HepG2 (cell line): ENCODE data around the gene PRKCE. TPM values are rescaled to one million over a fixed set of nuclear protein-coding genes. Genes with fewer than 3 reads are reported as not detected.

Experiments
- ATAC-seq: fragments of 200-7000 bp; cut with Tn5 transposase; 3 replicates; pipeline ENCODE4 v1.9.1; 2020; ENCODE audit warnings: mild to moderate bottlenecking, moderate library complexity
- BruUV-seq: library from RNA; stranded (reverse); fragments of 400-500 nt; replicated peaks from 2 replicates; lab custom pipeline; 2021; lab: Mats Ljungman, UMichigan
- CTCF ChIA-PET: fragments of 300-600 bp; formaldehyde crosslinking; extraction: SDS; loops from one replicate; lab custom pipeline; 2021; ENCODE audit warnings: low total read pairs, inconsistent platforms, low intra/inter-chr PET ratio; lab: Yijun Ruan, JAX
- POLR2A ChIA-PET: fragments of 350-600 bp; sonication (Branson Sonifier 250); formaldehyde crosslinking; loops from one replicate; lab custom pipeline; 2020; ENCODE audit warnings: antibody characterized with exemption, inconsistent platforms; lab: Yijun Ruan, JAX
- DNase-seq: peaks from one replicate; pipeline ENCODE4 v3.0.0-alpha.2; 2015; ENCODE audit warnings: low spot score
- FAIRE-seq: peaks from 3 replicates; lab custom pipeline; 2011; peaks lifted over from hg19 to GRCh38; lab: Jason Lieb, UNC
- H2AFZ ChIP-seq: one replicate; pipeline ENCODE4 v1.6.1; 2011; ENCODE audit warnings: low read length, inconsistent platforms
- H3K27ac ChIP-seq: fragments of 300-600 bp; 3 replicates; pipeline ENCODE4 v1.8.0; 2011; ENCODE audit warnings: mixed run types, mild to moderate bottlenecking, mixed read lengths, low read length, inconsistent platforms; ENCODE audit not compliant: insufficient read depth; ENCODE audit errors: extremely low read length
- H3K27me3 ChIP-seq, 2 experiments: fragments of 200-600 bp in 1 of 2; 2 replicates in 1 of 2; 3 replicates in 1 of 2; pipeline versions ENCODE4 v1.6.0 to v1.8.0; 2011; ENCODE audit warnings: low read length in 2 of 2, mild to moderate bottlenecking in 2 of 2, moderate library complexity in 2 of 2, inconsistent platforms in 1 of 2; ENCODE audit not compliant: insufficient read depth in 2 of 2, control insufficient read depth in 1 of 2
- H3K36me3 ChIP-seq, 2 experiments: fragments of 200-600 bp in 1 of 2; replicated peaks in 1 of 2; 2 replicates in 1 of 2; 3 replicates in 1 of 2; pipeline versions ENCODE4 v1.5.1 to v1.8.0; 2011; ENCODE audit warnings: low read length in 2 of 2, inconsistent platforms in 1 of 2; ENCODE audit not compliant: insufficient read depth in 2 of 2, control insufficient read depth in 1 of 2
- H3K4me1 ChIP-seq: 2 replicates; pipeline ENCODE4 v1.5.1; 2012; ENCODE audit warnings: low read length, inconsistent platforms; ENCODE audit not compliant: insufficient read depth
- H3K4me2 ChIP-seq: 2 replicates; pipeline ENCODE4 v1.6.0; 2011; ENCODE audit warnings: low read depth, low read length, inconsistent platforms
- H3K4me3 ChIP-seq, 3 experiments: fragments of 200-600 bp in 1 of 3; sonication (generic), shearing (Covaris generic) in 1 of 3; replicated peaks in 1 of 3; 2 replicates each; pipeline ENCODE4 v1.5.1; 2011 to 2016; ENCODE audit warnings: low read length in 3 of 3, inconsistent platforms in 2 of 3, low read depth in 2 of 3, mild to moderate bottlenecking in 2 of 3, control low read depth in 1 of 3, mixed read lengths in 1 of 3; ENCODE audit not compliant: insufficient read depth in 1 of 3
- H3K79me2 ChIP-seq: one replicate; pipeline ENCODE4 v1.6.1; 2011; ENCODE audit warnings: low read length, inconsistent platforms; ENCODE audit not compliant: insufficient read depth
- H3K9ac ChIP-seq: 2 replicates; pipeline ENCODE4 v1.6.0; 2011; ENCODE audit warnings: mild to moderate bottlenecking, low read depth, low read length, inconsistent platforms; ENCODE audit not compliant: insufficient read depth
- H3K9me3 ChIP-seq: 2 replicates; pipeline ENCODE4 v1.5.1; 2012; ENCODE audit warnings: mild to moderate bottlenecking, low read length
- H4K20me1 ChIP-seq: 2 replicates; pipeline ENCODE4 v1.6.0; 2011; ENCODE audit warnings: inconsistent platforms, mild to moderate bottlenecking, low read length, moderate library complexity; ENCODE audit not compliant: insufficient read depth
- MBD4 ChIP-seq: IDR thresholded peaks from 2 replicates; pipeline ENCODE4 v1.6.1; 2012; ENCODE audit warnings: low read length, inconsistent platforms, borderline replicate concordance
- NR1H2 ChIP-seq: sonication (generic); formaldehyde crosslinking; IDR thresholded peaks from 2 replicates; pipeline ENCODE4 v1.8.1; 2022; ENCODE audit warnings: low read depth, missing genetic modification reagents, borderline replicate concordance
- PPARG ChIP-seq: conservative IDR thresholded peaks from 2 replicates; pipeline ENCODE4 v1.6.1; 2016; ENCODE audit warnings: missing biosample characterization, missing genetic modification reagents
- PREB ChIP-seq: sonication (generic); formaldehyde crosslinking; IDR thresholded peaks from 2 replicates; pipeline ENCODE4 v1.4.0; 2020; ENCODE audit warnings: missing genetic modification reagents
- RFX3 ChIP-seq: IDR thresholded peaks from 2 replicates; pipeline ENCODE4 v1.6.1; 2016; ENCODE audit warnings: missing biosample characterization, missing genetic modification reagents
- RFXANK ChIP-seq: IDR thresholded peaks from 2 replicates; pipeline ENCODE4 v1.6.1; 2016
- RFXAP ChIP-seq: sonication (generic); formaldehyde crosslinking; IDR thresholded peaks from 2 replicates; pipeline ENCODE4 v1.4.0; 2020; ENCODE audit warnings: missing genetic modification reagents, borderline replicate concordance
- RORA ChIP-seq: sonication (generic); formaldehyde crosslinking; IDR thresholded peaks from 2 replicates; pipeline ENCODE4 v1.5.0; 2020; ENCODE audit warnings: mild to moderate bottlenecking, missing genetic modification reagents, moderate library complexity
- SALL2 ChIP-seq: sonication (generic); formaldehyde crosslinking; IDR thresholded peaks from 2 replicates; pipeline ENCODE4 v1.8.1; 2023; ENCODE audit warnings: mild to moderate bottlenecking, missing genetic modification reagents, inconsistent platforms
- THAP9 ChIP-seq: sonication (generic); formaldehyde crosslinking; IDR thresholded peaks from 2 replicates; pipeline ENCODE4; 2020; ENCODE audit warnings: missing genetic modification reagents, mild to moderate bottlenecking, borderline replicate concordance
- ZMYM2 ChIP-seq: sonication (generic); formaldehyde crosslinking; IDR thresholded peaks from 2 replicates; pipeline ENCODE4 v1.8.0; 2022; ENCODE audit warnings: mild to moderate bottlenecking, missing genetic modification reagents
- ZNF607 ChIP-seq: sonication (generic); formaldehyde crosslinking; IDR thresholded peaks from 2 replicates; pipeline ENCODE4 v1.5.1; 2020; ENCODE audit warnings: missing genetic modification reagents, mild to moderate bottlenecking, borderline replicate concordance
- ZNF772 ChIP-seq: sonication (generic); formaldehyde crosslinking; IDR thresholded peaks from 2 replicates; pipeline ENCODE4 v1.5.0; 2020; ENCODE audit warnings: mild to moderate bottlenecking, missing genetic modification reagents
- WGBS: methylation state at CpG from one replicate; pipeline ENCODE4 v1.1.6; 2017; ENCODE audit warnings: low lambda C conversion rate; 5-methylcytosine and 5-hydroxymethylcytosine counted together
- in situ Hi-C: cut with HindIII; loops from 2 replicates; pipeline ENCODE4 v1.10.0; 2017; ENCODE audit warnings: low pct_unique_long_range_greater_than_20kb; ENCODE audit not compliant: extremely low pct_ligation_motif_present
- intact Hi-C: fragments of 100-400 bp; cut with micrococcal nuclease; formaldehyde crosslinking; loops from one replicate; pipeline ENCODE4 v1.10.0; 2022; ENCODE audit not compliant: unreplicated experiment
- polyA plus RNA-seq, 8 experiments: library from polyadenylated mRNA; depleted of rRNA in 3 of 8; stranded (reverse) in 7 of 8; unstranded in 1 of 8; fragments of >200 nt; fragmentation: Illumina TruSeq in 4 of 8; extraction: Trizol in 4 of 8; gene quantifications; 2 replicates each; pipeline versions ENCODE4 v1.2.1 to v1.2.3, GENCODE V29; 2011 to 2016; ENCODE audit warnings: low read depth in 4 of 8, missing spikeins in 1 of 8, mixed read lengths in 1 of 8; ENCODE audit not compliant: insufficient read depth in 1 of 8
- total RNA-seq, 5 experiments: library from RNA; depleted of rRNA; stranded (reverse); fragments of >200 nt; fragmentation: Illumina TruSeq; extraction: Trizol; gene quantifications; 2 replicates each; pipeline ENCODE4 v1.2.3, GENCODE V29; 2016; ENCODE audit warnings: low read depth in 1 of 5
- TF ChIP-seq, protein P1 (sequence below): IDR thresholded peaks from 2 replicates; pipeline ENCODE4 v1.6.1; 2016; ENCODE audit warnings: mild to moderate bottlenecking, missing biosample characterization, missing genetic modification reagents
- TF ChIP-seq, protein P2 (sequence below): sonication (generic); formaldehyde crosslinking; IDR thresholded peaks from 2 replicates; pipeline ENCODE4 v1.8.1; 2023; ENCODE audit warnings: mild to moderate bottlenecking, moderate library complexity, missing genetic modification reagents

Gene PRKCE
- total and polyA plus RNA-seq, 2 of the 13 experiments (the other 11 are each of a cell fraction or from before 2014, with no cell fraction given), result 1.0 to 3.9 TPM

DNA sequence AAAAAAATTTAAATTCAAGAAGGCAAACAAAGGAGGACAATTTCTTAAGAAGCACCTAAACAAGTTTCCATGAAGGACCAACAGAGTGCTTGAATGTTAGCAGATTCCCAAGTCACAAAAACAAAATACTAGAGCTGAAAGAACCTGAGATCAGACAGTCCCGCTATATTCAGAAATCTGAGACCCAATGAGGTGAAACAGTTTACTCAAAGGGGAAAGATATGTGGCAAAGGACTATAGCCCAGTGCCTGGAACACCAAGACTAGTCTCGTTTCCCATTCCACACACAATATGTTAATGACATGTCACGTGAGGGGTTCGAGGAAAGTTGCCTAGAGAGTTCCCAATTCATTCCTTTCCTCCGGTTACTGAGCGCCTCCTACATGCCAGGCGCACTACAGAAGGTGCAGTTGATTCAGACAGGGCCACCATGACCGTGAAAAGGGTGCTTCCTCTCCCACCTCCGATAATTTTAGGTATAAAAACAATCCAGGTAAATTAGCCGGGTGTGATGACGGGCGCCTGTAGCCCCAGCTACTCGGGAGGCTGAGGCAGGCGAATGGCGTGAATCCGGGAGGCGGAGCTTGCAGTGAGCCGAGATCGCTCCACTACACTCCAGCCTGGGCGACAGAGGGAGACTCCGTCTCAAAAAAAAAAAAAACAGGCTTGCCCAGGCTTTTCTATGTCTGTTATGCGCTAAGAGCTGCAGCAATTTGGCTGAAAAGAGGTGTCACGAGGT lies 41.0 kb upstream of the PRKCE start (continued):
- no peak for TF ChIP-seq PPARG

- WGBS, result under 1% methylated on average over 25 of the region's 44 CpGs
- TF ChIP-seq NR1H2 (no peak), ZNF607 (no peak; the same call in 1 of the 2 replicates), ZMYM2 (CRISPR knock-in tag) (no peak), MBD4 (no peak), RFXAP (no peak), RFX3 (CRISPR knock-in tag) (no peak), PREB (CRISPR knock-in tag) (no peak), SALL2 (CRISPR knock-in tag) (no peak), THAP9 (CRISPR knock-in tag) (peak; percentile 73; the same call in 1 of the 2 replicates), RORA (CRISPR knock-in tag) (no peak), ZNF772 (CRISPR knock-in tag) (0 out of 2 replicates have a peak, but pooled peaks have one; percentile 36), RFXANK (CRISPR knock-in tag) (no peak)
- TF ChIP-seq, protein P1, sequence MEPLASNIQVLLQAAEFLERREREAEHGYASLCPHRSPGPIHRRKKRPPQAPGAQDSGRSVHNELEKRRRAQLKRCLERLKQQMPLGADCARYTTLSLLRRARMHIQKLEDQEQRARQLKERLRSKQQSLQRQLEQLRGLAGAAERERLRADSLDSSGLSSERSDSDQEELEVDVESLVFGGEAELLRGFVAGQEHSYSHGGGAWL (CRISPR knock-in tag), result peak; percentile 39; the same call in 1 of the 2 replicates
- TF ChIP-seq, protein P2, sequence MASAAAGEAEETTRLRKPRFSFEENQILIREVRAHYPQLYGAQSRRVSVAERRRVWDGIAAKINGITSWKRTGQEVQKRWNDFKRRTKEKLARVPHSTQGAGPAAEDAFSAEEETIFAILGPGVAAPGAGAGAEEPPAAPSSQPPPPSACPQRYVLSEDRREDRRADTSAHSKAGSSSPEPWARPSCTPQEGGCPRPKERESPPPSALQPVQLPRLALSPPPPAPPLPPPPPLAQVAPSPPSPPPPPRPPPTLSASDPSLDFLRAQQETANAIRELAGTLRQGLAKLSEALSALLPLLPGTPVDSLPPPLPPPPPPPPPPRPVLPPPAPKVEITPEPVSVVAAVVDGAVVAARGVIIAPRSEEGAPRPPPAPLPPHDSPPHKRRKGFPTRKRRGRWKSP (CRISPR knock-in tag), result no peak
Measured at GRCh38 chr2:45611020-45611859, 40.2 kb upstream of the PRKCE start, which contains the start of gene SRBD1. Gene SRBD1 (minus strand): TSS chr2:45611267. CDS start chr2:45605441, 5,826 bp downstream.

More at GRCh38 chr2:45611020-45611859, 40.2 kb upstream of the PRKCE start, which contains the start of gene SRBD1:
- Histone ChIP-seq H3K9me3 (no peaks in the 10 kb centered on the region), H3K9ac (peak within 1 kb of the TSS; percentile 86), H3K4me3 (peak within 1 kb of the TSS; percentile 71 to 78 (median 77)), H2AFZ (peak within 1 kb of the TSS; percentile 100), H3K79me2 (peaks cover 32% of the 10 kb centered on the region), H3K27ac (peak within 1 kb of the TSS; percentile 85), H3K4me1 (peaks cover 30% of the 10 kb centered on the region), H3K4me2 (peak within 1 kb of the TSS; percentile 96), H3K36me3 (no peaks in the 10 kb centered on the region), H3K27me3 (no peaks in the 10 kb centered on the region; a peak in 1 of 5 replicates), H4K20me1 (no peaks in the 10 kb centered on the region)
- peak; percentile 85 for FAIRE-seq
- peak; percentile 95 for DNase-seq
- intact Hi-C loops, result loop anchor here (5.0 kb wide), 1 partner anchor 1351 kb away; no protein-coding TSS in a partner anchor
- BruUV-seq, result TSS peak; percentile 74
- in situ Hi-C loops, result no loop called here
- ATAC-seq, result peak; percentile 98
- ChIA-PET POLR2A (interaction anchor here (0.6 to 1.3 kb wide), 3 partner anchors 16 to 998 kb away, joined by 3 read pairs; no protein-coding TSS in a partner anchor), CTCF (no interaction called here)
